ENCODE results near the gene HLF. TPM values are rescaled to one million over a fixed set of nuclear protein-coding genes. Genes with fewer than 3 reads are reported as not detected.

Gene HLF
- total RNA-seq, 1 experiment from 2014 or later = 0.24 TPM

DNA sequence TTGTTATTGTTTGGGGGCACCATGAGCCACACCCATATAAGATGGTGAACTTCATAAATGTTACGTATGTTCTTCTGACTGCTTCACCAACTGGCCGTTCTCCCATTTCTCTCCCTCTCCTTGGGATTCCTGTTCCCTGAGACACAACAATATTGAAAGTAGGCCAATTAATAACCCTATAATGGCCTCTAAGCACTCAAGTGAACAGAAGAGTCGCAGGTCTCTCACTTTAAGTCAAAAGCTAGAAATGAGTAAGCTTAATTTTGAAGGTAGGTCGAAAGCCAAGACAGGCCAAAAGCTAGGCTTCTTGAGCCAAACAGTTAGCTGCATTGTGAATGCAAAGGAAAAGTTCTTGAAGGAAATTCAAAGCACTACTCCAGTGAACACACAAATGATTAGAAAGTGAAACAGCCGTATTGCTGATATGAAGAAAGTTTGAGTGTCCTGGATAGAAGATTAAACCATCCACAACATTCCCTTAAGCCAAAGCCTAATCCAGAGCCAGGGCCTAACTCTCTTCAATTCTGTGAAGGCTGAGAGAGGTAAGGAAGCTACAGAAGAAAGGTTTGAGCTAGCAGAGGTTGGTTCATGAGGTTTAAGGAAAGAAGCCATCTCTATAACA is 25.8 kb downstream of the HLF start:
- no peak for DNase-seq (ENCODE audit: low read depth)

DNA sequence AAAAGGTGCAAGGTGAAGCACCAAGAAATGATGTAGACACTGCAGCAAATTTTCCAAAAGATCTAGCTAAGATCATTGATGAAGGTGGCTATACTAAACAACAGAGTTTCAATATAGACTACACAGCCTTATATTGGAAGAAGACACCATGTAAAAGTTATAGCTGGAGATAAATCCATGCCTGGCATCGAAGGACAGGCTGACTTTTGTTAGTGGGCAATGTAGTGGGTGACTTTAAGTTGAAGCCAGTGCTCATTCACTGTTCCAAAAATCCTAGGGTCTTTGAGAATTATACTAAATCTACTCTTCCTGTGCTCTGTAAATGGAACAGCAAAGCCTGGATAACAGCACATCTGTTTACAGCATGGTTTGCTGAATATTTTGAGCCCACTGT is 26.4 kb downstream of the HLF start:
- DNase-seq (ENCODE audit: low read depth) = no peak

DNA sequence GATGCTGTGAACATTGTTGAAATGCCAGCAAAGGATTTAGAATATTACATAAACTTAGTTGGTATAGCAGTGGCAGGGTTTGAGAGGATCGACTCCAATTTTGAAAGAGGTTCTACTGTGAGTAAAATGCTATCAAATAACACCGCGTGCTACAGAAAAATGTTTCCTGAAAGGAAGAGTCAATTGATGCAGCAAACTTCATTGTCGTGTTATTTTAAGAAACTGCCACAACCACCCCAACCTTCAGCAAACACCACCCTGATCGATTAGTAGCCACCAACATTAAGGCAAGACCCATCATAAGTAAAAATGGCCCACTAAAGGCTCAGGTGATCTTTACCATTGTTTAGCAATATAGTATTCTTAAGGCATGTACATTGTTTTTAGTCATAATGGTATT is 27.3 kb downstream of the HLF start:
- no peak for DNase-seq (ENCODE audit: low read depth)

DNA sequence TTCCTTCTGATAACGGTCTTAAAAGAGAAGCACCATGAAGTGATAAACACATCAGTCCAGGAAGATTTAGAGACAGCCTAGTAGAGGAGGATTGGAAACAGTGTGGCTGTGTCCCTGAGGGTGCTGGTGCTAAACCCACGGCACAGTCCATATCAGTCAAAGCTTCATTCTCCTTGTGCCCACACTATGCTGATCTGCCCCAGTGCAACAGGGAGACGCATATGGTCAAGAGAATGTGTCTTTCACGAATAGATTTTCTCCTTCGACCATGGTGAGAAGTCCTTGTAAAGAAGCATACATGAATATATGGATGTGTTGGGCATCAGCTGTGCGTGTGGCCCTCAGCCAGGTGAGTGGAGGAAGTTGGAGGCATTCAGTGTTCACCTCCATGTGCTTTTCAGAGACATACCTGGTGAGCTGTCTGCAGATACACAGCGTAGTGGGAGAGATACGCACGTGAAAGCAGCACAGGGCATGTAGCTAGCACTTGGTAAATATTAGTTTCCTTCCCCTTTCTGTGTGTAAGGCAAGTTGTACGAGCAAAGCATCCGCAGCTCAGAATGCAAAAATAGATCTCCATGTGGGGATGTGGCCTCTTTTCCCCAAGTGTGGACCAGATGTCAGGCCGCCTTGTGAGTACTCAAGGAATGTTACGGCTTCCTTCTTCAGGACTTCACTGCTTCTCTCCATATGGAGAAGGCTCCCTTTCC is 29.4 kb downstream of the HLF start:
- no peak for DNase-seq (ENCODE audit: low read depth)

DNA sequence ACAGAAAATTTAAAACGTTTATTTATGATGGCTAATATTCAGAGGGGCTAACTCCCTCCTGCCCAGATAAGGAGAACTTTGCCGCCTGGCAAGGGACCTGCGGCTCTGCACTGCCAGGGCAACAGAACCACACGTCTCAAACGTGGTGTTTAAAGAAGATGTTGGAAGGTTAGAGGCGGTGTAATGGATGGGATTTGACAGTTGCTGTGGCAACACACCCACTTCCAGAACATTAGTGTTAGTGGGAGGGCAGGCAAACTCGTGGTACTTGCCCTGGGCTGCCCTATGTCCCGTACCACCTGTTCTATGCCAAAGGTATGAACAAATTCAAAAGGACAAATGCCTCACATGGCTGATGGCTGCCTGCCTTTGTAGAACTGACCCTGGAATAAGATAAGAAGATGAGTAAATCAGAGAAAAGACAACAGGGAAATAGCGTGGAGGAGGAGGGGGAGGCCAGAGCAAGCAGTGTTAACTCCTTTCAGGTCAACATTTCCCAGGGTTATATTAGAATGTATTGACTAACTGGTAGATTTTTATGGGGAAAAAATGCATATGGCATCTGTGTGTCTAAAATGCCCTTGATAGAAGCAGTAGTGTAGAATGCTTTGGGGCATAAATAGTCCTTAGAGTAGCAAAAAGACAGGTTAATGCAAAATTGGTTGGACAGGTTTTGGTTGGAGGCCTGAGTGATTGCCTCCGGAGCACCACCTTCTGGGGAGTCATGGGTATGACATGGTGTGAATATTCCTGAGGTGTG is 30.8 kb downstream of the HLF start:
- DNase-seq (ENCODE audit: low read depth) = peak; percentile 28

DNA sequence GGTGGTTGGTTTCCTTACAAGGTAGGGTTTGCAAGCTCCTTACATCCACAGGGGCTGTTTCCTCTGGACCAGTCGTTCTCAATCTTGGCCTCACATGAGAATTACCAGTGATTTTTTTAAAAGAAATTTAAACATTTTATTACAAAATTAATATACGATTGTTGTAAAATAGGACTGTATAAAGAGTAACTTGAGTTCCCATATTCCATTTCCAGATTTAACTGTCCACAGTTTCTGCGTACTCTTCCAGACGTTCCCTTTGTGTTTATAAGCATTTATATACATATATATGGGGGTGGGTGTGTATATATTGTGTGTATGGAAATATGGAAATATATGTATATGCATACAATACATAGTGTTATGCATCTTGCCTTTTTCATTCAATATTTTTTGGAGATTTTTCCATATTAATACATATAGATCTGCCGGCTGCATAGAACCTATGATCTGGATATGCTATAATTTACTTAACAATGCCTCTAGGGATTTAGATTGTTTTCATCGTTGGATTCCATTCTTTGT is 31.5 kb downstream of the HLF start:
- no peak for DNase-seq (ENCODE audit: low read depth)

DNA sequence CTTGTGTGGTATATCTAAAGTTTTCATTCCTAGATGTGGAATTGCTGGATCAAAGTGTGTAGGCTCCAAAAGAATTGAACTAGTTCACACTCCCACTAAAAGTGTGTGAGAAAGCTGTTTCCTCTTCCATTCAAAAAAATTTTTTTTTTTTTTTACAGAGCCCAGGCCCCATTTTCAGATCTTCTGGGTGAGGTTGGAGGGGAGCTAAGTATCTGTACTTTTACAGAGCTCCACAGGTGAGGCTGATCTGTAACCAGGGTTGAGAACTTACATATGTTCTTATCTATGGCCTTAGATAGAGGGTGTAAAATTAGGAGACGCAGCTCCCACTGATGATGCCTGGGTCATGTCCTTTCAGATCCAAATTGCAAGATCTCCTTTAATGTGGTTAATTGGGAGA is 31.9 kb downstream of the HLF start:
- no peak for DNase-seq (ENCODE audit: low read depth)

DNA sequence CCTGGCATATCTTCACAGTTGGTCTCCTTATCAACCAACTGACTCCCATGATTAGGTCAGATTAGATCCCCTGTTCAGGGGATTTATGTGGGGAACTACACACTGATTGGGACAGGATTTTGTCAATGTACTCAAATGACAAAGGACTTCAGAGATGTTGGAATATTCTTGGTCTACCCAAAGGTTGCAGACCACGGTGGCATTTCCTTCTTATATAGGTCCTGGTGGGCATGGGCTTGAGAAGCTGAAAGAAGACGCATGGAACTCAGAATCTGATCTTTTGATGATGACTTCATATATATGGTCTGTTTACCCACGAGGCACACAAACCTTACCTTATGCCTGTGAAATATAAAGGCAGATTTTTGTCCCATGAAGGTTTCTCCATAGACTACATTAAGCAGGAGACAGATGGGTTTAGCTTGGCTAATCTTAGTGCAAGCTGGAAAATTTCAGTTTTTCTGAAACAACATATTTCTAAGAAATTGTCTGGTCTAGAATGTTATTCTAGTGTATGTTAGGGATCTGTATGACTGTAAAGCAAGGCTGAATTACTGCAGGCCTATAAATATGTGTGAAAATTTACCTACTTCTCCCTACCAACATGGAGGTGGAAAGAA is 33.5 kb downstream of the HLF start:
- no peak for DNase-seq (ENCODE audit: low read depth)

DNA sequence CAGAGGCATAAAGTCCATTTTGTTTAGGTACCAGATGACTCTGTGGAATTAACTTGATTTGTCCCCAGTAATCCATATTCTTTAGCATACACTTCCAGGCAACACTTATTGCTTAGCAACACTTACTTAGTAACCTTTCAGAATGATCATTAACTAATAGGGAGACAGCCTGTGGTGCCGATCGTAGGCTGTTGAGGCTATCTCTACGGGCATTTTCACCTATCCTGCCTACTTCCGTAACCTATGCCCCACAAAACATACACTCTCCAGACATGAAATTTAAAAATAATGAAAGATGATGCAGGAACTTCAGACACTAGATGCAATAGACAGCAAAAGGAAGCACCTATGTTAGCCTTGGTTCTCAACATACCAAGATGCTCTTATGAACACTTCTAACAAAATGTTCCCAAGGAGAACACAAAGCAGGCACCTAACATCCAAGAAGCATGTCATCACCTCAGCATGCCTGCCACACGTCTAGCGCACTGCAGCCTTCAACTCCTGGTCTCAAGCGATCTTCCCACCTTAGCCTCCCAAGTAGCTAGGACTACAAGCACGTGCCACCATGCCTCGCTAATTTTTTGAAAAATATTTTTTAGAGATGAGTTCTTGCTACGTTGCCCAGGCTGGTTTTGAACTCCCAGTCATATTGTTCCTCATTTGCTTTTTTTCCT is 34.5 kb downstream of the HLF start:
- no peak for DNase-seq (ENCODE audit: low read depth)

DNA sequence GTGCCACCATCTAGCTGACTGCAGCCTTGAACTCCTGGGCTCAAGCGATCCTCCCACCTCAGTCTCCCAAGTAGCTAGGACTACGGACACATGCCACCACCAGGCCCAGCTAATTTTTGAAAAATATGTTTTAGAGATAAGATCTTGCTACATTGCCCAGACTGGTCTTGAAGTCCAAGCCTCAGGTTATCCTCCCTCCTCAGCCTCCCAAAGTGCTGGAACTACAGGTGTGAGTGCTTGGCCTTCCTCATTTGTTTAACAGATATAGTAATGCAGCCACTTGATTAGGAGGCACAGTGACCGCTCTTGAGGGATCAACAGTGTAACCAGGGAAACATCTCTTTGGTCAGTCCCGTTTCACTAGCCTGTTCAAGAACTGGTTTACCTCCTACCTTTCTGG is 35.1 kb downstream of the HLF start:
- no peak for DNase-seq (ENCODE audit: low read depth)

DNA sequence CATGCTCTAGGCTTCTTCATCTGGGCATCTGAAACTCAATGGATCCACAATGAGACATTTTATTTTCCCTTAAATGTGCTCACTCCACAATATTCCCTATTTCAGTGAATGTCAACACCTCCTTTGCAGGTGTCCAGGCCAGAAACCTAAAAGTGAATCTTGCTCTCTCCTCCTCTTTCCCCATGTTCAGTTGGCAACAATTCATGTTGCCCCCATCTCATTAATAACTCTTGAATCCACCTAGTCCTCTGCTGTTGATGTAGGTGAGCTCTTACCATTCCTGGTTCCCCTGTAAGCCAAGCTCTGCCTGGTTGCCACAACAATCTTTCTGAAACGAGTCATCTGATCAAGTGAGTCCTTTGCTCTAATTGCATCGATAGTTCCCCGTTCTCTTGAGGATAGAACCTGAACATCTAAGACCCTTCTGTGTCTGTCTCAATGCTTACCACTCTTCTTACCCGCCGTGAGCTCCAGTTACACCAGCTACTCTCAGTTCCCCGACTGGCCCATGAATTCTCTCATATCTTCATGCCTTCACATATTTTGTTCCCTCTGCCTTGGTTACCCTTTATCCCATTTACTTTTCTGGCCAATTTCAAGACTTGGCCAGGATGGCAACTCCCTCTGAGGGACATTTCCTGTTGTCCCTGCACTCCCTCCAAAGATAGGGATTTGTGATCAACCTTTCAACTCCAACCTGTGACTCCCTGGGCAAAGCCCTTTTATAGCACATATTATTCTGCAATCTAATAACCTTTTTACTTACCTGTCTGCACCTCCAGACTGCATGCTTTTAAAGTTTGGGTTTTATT is 35.9 kb downstream of the HLF start:
- no peak for DNase-seq (ENCODE audit: low read depth)

DNA sequence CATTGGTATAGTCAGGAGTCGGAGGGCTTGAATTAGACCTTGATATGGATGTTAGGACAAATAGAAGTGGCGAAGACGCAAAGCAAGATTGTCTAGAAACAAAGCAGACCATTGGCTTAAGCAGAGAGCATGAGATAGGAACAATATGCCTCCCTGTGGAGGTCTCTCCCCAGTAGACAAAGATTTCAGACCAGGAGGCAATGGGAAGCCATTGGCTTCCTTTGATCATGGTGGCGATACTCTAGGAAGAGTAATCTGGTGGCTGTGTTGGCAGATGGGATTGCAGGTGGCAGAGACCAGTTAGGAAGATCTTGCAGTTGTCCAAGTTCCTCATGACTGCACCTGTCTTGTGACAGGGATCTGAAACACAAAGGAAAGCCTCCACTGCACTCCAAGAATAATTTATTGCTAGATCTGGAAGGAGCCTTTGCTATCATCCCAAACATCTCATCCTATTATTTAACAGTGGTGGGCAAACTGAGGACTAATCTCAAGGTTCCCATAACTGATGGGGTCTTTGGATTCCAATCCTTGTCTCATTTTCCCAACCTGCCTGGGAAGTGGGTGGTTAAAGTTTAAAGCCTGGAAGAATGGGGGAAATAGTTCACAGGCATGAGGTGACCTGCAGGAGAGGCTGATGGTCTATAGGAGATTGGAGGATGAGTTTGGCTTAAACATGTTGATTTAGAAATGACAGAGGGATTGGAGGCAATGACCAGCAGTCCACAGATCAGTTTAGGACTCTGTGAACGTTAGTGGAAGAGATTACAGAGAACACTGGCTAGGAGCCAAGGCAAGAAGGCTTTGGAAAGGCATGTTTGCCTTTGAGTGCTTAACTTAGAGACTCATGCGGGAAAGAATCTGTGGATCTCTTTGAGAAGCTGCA is 37.0 kb downstream of the HLF start:
- DNase-seq (ENCODE audit: low read depth) = no peak

DNA sequence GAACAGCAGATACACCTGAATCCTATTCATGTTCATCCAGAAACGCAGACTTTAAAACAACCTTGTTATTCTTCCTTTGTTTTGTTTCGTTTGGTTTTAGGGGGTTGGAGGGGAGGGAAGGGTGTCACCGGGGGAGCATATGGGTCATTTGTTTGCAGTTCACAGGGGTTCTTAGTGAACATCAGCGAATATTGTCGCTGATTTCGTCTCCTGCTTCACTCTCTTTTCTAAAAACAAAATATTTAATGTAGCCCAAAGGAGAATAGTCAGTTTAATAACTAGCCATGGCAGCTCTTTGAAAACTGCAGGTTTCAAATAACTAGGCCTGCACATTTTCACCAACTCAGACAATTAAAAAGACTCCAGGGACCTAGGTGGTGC is 37.6 kb downstream of the HLF start:
- no peak for DNase-seq (ENCODE audit: low read depth)

DNA sequence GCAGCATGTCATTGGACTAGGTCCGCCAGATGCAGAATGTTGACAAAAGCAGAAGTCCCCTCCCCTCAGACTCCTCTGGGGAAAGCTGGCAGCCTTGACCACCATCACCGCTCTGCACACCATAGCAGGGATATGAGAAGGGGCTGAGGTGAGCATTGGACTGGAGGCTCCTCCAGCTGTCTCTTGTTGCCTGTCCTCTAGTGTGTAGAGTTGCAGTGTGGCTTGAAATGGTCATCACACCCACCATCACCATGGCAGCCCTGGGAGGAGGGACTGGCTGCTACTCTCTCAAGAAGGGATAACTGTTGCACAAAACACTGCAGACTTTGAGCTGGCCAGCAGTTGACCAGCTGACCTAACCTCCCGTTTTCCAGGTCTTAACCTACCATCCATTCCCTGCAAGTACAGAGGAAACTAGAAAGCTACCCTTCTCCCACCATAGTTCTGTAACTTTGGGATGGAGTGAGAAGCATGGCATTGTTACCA is 38.3 kb downstream of the HLF start:
- DNase-seq (ENCODE audit: low read depth) = no peak

DNA sequence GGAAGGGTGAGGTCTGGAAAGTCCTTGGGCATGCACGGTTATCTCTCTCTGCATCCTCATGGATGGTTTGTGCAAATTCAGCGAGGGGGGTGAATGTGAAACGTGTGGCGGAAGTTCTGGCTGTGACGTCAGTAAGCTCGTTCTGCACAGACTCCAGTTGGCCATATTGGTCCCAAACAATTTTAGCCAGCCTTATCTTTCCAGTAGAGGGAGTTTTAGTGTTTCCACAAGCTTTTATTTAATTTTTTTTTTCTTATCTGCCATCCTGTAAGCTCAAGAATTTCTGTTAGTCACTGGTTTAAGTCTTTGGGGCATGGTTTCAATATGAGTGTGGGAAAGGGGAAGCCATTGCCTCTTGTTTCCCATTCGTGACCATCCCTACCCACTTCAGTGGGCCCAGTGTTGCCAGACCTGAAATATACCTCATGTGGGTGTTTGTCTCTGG is 39.0 kb downstream of the HLF start:
- DNase-seq (ENCODE audit: low read depth) = no peak

DNA sequence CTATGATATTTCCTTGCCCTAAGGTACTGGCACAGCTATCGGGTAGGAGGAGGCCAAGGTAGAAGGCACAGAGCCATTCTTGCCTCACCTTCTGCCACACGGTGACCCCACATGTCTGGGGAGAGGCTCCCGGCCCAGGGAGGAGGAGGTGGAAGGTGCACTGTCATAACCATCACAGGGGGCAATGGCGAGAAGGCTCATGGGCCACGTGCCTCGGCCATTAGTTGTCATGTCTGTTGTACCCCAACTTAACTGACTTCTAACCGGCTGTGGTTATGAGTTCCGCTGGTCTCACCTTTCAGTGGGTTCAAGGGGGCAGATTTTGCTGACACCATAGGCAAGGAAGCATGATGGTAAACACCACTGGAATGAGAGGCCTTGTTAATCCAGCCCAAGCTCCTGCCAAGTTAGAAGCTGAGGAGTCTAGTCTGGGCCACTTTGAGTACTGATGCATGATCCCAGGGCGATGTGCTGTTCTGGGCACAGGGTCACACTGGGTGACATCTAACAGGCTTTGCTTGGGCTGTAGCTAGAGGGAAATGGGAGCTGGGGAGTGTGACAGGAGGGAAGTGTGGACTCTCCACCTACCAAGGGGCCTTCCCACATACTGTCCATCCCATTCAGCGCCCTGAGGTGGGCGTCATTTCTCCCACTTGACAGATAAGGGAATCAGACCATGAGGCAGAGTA is 39.6 kb downstream of the HLF start:
- DNase-seq (ENCODE audit: low read depth) = no peak

DNA sequence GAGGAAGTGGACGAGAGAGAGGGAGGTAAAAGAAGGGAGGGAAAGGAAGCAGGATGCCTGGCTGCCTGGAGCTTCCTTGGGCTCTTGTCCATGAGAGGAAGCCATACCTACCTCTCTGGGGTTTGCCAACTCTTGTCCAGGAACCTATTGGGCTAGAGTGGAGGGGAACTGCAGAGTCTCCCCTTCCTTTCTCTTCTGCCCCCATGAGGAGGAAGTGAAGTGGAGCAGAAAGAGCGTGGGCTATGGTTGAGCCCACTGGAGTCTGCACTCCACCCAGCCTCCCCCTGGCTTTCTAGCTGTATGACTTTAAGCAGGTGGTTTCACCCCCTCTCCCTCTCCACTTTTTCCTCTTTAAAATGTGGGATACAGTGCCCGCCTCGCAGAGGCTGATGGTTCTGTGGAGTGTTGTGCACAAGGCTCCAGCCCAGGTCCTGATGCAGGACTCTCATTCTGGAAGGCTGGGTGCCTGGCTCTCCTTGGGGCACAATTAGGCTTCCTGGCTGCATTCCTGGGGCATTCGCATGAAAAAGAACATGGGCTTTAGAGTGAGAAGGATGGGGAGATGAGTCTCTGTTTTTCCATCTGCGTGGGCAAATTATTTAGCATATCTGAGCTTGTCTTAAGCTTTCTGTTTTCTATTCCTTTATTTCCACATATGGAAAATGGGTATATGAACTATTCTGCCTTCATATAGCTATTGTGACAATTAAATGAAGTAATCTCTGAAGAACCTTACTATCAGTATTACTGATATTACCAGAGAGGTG is 40.7 kb downstream of the HLF start:
- no peak for DNase-seq (ENCODE audit: low read depth)

DNA sequence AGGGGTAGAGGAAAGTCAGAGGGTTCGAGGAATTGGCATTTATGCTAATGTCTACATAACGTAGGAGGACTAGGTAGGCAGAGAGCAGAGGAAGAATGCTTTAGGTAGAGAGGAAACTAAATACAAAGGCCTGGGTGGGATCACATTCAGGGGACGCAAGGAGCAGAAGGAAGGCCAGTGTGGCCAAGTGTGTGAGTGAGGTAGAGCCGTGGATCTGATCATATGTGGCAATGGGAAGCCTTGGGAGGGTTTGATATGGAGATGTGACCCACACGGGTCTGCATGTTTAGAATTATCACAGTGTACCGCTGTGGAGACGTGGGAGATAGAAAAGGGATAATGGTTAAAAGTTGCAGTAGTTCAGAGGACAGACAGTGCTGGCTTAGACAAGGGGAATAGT is 43.1 kb downstream of the HLF start:
- no peak for DNase-seq (ENCODE audit: low read depth)

All from RPMI7951 (cell line).